ENCODE results near the gene CDY1B.
"Not testable (repeated sequence)": the region's sequence is repeated elsewhere in the genome, so short reads cannot be mapped to it uniquely, and the experiment has no call there.

- TF ChIP-seq, protein P1, sequence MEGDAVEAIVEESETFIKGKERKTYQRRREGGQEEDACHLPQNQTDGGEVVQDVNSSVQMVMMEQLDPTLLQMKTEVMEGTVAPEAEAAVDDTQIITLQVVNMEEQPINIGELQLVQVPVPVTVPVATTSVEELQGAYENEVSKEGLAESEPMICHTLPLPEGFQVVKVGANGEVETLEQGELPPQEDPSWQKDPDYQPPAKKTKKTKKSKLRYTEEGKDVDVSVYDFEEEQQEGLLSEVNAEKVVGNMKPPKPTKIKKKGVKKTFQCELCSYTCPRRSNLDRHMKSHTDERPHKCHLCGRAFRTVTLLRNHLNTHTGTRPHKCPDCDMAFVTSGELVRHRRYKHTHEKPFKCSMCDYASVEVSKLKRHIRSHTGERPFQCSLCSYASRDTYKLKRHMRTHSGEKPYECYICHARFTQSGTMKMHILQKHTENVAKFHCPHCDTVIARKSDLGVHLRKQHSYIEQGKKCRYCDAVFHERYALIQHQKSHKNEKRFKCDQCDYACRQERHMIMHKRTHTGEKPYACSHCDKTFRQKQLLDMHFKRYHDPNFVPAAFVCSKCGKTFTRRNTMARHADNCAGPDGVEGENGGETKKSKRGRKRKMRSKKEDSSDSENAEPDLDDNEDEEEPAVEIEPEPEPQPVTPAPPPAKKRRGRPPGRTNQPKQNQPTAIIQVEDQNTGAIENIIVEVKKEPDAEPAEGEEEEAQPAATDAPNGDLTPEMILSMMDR (IDR thresholded peaks at IDR 0.05 in 2 of 3, conservative IDR thresholded peaks at IDR 0.05 in 1 of 3; ENCODE audit: borderline replicate concordance in 1 of 3, insufficient read depth in 1 of 3, low read depth in 2 of 3, low read length in 2 of 3), result not testable (repeated sequence)
- TF ChIP-seq POLR2A (IDR thresholded peaks at IDR 0.05; ENCODE audit: borderline replicate concordance, extremely low read depth, insufficient read depth, insufficient read length); SIN3A (IDR thresholded peaks at IDR 0.05; ENCODE audit: low read depth); ZNF274 (IDR thresholded peaks at IDR 0.05; ENCODE audit: low read depth, low read length); YY1 (IDR thresholded peaks at IDR 0.05; ENCODE audit: extremely low read depth, insufficient replicate concordance, low read depth, low read length); CEBPB (IDR thresholded peaks at IDR 0.05; ENCODE audit: low read depth); EZH2 (IDR thresholded peaks at IDR 0.05); RAD21 (IDR thresholded peaks at IDR 0.05; ENCODE audit: low read depth): not testable (repeated sequence)
These were observed 4.6 kb downstream of the CDY1B start for GRCh38 chrY:24043209-24043608.

Measured in HCT116 (cell line).